Measurements from ENCODE around the gene UCMA. TPM values are rescaled to one million over a fixed set of nuclear protein-coding genes. Genes with fewer than 3 reads are reported as not detected.

UCMA gene
- total RNA-seq, 1 donor from 2014 or later, result not detected

- DNase-seq (ENCODE audit: low spot score), result peak; percentile 74
These were observed 816 bp downstream of the UCMA start for GRCh38 chr10:13233358-13233757.

GRCh38 chr10:13231808-13232207 is 2.4 kb downstream of the UCMA start:
- DNase-seq (ENCODE audit: low spot score), result peak; percentile 41

- DNase-seq (ENCODE audit: low spot score), result peak; percentile 26
These were observed 3.0 kb downstream of the UCMA start for GRCh38 chr10:13231190-13231589.

- DNase-seq (ENCODE audit: low spot score), result no peak
These were observed 7.1 kb downstream of the UCMA start for GRCh38 chr10:13227031-13227430.

- DNase-seq (ENCODE audit: low spot score), result no peak
These were observed 8.6 kb downstream of the UCMA start for GRCh38 chr10:13225601-13226000.

- no peak for DNase-seq (ENCODE audit: low spot score)
These were observed 9.8 kb downstream of the UCMA start for GRCh38 chr10:13224210-13224995.

GRCh38 chr10:13223241-13223640 is 10.9 kb downstream of the UCMA start:
- DNase-seq (ENCODE audit: low spot score), result no peak

GRCh38 chr10:13222566-13222965 is 11.6 kb downstream of the UCMA start:
- DNase-seq (ENCODE audit: low spot score), result no peak

- no peak for DNase-seq (ENCODE audit: low spot score)
These were observed 12.0 kb downstream of the UCMA start for GRCh38 chr10:13222151-13222550.

- no peak for DNase-seq (ENCODE audit: low spot score)
These were observed 12.6 kb downstream of the UCMA start for GRCh38 chr10:13221572-13221971.

- peak; percentile 43 for DNase-seq (ENCODE audit: low spot score)
These were observed 14.2 kb downstream of the UCMA start for GRCh38 chr10:13219685-13220670.

- DNase-seq (ENCODE audit: low spot score), result peak; percentile 18
These were observed 15.3 kb downstream of the UCMA start for GRCh38 chr10:13218878-13219277.

GRCh38 chr10:13213163-13213562 is 21.0 kb downstream of the UCMA start:
- peak; percentile 33 for DNase-seq (ENCODE audit: low spot score)

- peak; percentile 8 for DNase-seq (ENCODE audit: low spot score)
These were observed 27.4 kb downstream of the UCMA start for GRCh38 chr10:13206546-13207443.

- peak; percentile 60 for DNase-seq (ENCODE audit: low spot score)
These were observed 28.1 kb downstream of the UCMA start for GRCh38 chr10:13206091-13206490.

GRCh38 chr10:13201132-13201531 is 33.0 kb downstream of the UCMA start:
- DNase-seq (ENCODE audit: low spot score), result no peak

GRCh38 chr10:13195016-13195415 is 39.2 kb downstream of the UCMA start:
- DNase-seq (ENCODE audit: low spot score), result no peak

- DNase-seq (ENCODE audit: low spot score), result no peak
These were observed 40.5 kb downstream of the UCMA start for GRCh38 chr10:13193637-13194036.

- DNase-seq (ENCODE audit: low spot score), result no peak
These were observed 42.8 kb downstream of the UCMA start for GRCh38 chr10:13191362-13191761.

GRCh38 chr10:13190816-13191215 is 43.4 kb downstream of the UCMA start:
- DNase-seq (ENCODE audit: low spot score), result no peak

GRCh38 chr10:13189961-13190360 is 44.2 kb downstream of the UCMA start:
- no peak for DNase-seq (ENCODE audit: low spot score)

Data from mesenteric fat pad (tissue), 1 donor.